COLO829 (cell line): ENCODE results near the gene ANXA5.

ENCODE experiments used
- DNase-seq: peaks from one replicate; pipeline ENCODE4 v3.0.0; 2012; ENCODE audit warnings: low spot score

Gene ANXA5

DNA sequence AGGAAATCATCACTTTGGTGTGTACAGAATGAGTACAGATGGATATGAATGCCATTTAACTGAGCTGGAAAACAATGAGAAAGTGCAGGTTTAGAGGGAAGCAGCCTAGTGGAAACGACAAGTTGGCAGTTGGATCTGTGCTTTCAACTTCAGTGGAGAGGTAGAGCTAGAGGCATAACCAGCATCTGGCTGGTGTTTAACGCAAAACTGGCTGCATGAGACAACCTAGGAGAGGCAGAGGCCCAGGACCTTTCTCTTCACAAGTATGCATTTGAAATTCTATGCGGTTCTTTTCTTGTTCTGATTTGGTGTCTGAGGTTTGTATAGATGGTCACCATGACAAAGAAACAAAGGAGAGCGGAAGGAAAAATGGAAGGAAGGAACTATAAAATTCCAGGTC is 63.1 kb downstream of the ANXA5 start:
- no peak for DNase-seq

- no peak for DNase-seq
These were observed 64.1 kb downstream of the ANXA5 start for GRCh38 chr4:121632636-121633035.
